GM23338 (cell line): ENCODE results near the gene TTPAL. TPM values are rescaled to one million over a fixed set of nuclear protein-coding genes. Genes with fewer than 3 reads are reported as not detected.

Experiments used
- ATAC-seq: fragments of 200-7000 bp; cut with Tn5 transposase; 3 replicates; pipeline ENCODE4 v1.9.1; 2020
- DNase-seq: peaks from one replicate; pipeline ENCODE4 v3.0.0-alpha.2; 2015; ENCODE audit warnings: low spot score
- H2AFZ ChIP-seq: fragments of 200-600 bp; sonication (generic); 2 replicates; pipeline ENCODE4 v1.8.0; 2016; ENCODE audit warnings: antibody characterized with exemption, mild to moderate bottlenecking, moderate library complexity
- H3F3A ChIP-seq: fragments of 200-600 bp; sonication (generic); replicated peaks from 2 replicates; pipeline ENCODE4 v1.8.0; 2017; ENCODE audit warnings: antibody characterized with exemption, mixed run types, low read depth
- H3K27ac ChIP-seq: fragments of 200-600 bp; sonication (generic); 2 replicates; pipeline ENCODE4 v1.6.1; 2016; ENCODE audit warnings: low read depth
- H3K27me3 ChIP-seq: fragments of 200-600 bp; sonication (generic); 2 replicates; pipeline ENCODE4 v1.8.0; 2016; ENCODE audit warnings: mild to moderate bottlenecking, mixed run types, moderate library complexity; ENCODE audit not compliant: insufficient read depth
- H3K36me3 ChIP-seq: fragments of 200-600 bp; sonication (generic); 2 replicates; pipeline ENCODE4 v1.8.0; 2016; ENCODE audit warnings: mild to moderate bottlenecking; ENCODE audit not compliant: insufficient read depth
- H3K4me1 ChIP-seq: fragments of 200-600 bp; sonication (generic); 2 replicates; pipeline ENCODE4 v1.8.0; 2016; ENCODE audit warnings: mild to moderate bottlenecking, moderate library complexity; ENCODE audit not compliant: insufficient read depth
- H3K4me2 ChIP-seq: fragments of 200-600 bp; sonication (generic); 2 replicates; pipeline ENCODE4 v1.7.1; 2017; ENCODE audit warnings: mixed run types
- H3K4me3 ChIP-seq: fragments of 200-600 bp; sonication (generic); 2 replicates; pipeline ENCODE4 v1.6.1; 2016; ENCODE audit warnings: mixed run types
- H3K79me2 ChIP-seq: fragments of 200-600 bp; sonication (generic); replicated peaks from 2 replicates; pipeline ENCODE4 v1.8.0; 2017; ENCODE audit warnings: mild to moderate bottlenecking; ENCODE audit not compliant: insufficient read depth
- H3K9me2 ChIP-seq: fragments of 200-600 bp; sonication (generic); 2 replicates; pipeline ENCODE4 v1.8.0; 2017; ENCODE audit not compliant: insufficient read depth
- H4K20me1 ChIP-seq: fragments of 200-600 bp; sonication (generic); replicated peaks from 2 replicates; pipeline ENCODE4 v1.8.0; 2017; ENCODE audit warnings: mild to moderate bottlenecking; ENCODE audit not compliant: insufficient read depth
- H3K27ac Mint-ChIP-seq: 2 replicates; pipeline ENCODE4 v1.8.0; 2020; ENCODE audit warnings: inconsistent platforms, mild to moderate bottlenecking, moderate library complexity, mixed read lengths
- H3K27me3 Mint-ChIP-seq: 3 replicates; pipeline ENCODE4 v1.8.0; 2022; ENCODE audit warnings: low read depth, mild to moderate bottlenecking, moderate library complexity, mixed read lengths, inconsistent platforms; ENCODE audit not compliant: insufficient read depth, poor library complexity
- H3K36me3 Mint-ChIP-seq: 3 replicates; pipeline ENCODE4 v1.8.0; 2021; ENCODE audit warnings: low read depth, mild to moderate bottlenecking, inconsistent platforms, moderate library complexity, mixed read lengths
- H3K4me1 Mint-ChIP-seq: 3 replicates; pipeline ENCODE4 v1.8.0; 2020; ENCODE audit warnings: mild to moderate bottlenecking, inconsistent platforms, mixed read lengths
- H3K4me3 Mint-ChIP-seq: 3 replicates; pipeline ENCODE4 v1.8.0; 2021; ENCODE audit warnings: moderate library complexity, mild to moderate bottlenecking, inconsistent platforms, mixed read lengths
- H3K9me3 Mint-ChIP-seq: 3 replicates; pipeline ENCODE4 v1.8.0; 2020; ENCODE audit warnings: moderate library complexity, mild to moderate bottlenecking, inconsistent platforms, mixed read lengths
- CREB1 ChIP-seq: fragments of 250-450 bp; sonication (Bioruptor Pico); IDR thresholded peaks from 2 replicates; pipeline ENCODE4 v1.5.0; 2020; ENCODE audit warnings: low read depth, mild to moderate bottlenecking, moderate library complexity
- CTCF ChIP-seq, 2 experiments: fragments of 200-600 bp in 1 of 2; sonication (generic) in 1 of 2; conservative IDR thresholded peaks; 2 replicates each; pipeline versions ENCODE4 v1.5.1 to v1.6.1; 2016 to 2017; ENCODE audit warnings: antibody characterized with exemption in 2 of 2, low read depth in 2 of 2, mild to moderate bottlenecking in 2 of 2, moderate library complexity in 1 of 2
- ETS1 ChIP-seq: IDR thresholded peaks from 2 replicates; pipeline ENCODE4 v1.6.1; 2016; ENCODE audit warnings: antibody characterized with exemption
- EZH2 ChIP-seq: fragments of 200-600 bp; sonication (generic); IDR thresholded peaks from one replicate; pipeline ENCODE4 v1.8.0; 2017; ENCODE audit warnings: antibody characterized with exemption, mild to moderate bottlenecking, low read depth; ENCODE audit not compliant: unreplicated experiment
- EZH2phosphoT487 ChIP-seq: fragments of 200-600 bp; sonication (generic); IDR thresholded peaks from one replicate; pipeline ENCODE4 v1.8.1; 2018; ENCODE audit warnings: antibody characterized with exemption; ENCODE audit not compliant: unreplicated experiment
- JUNB ChIP-seq: IDR thresholded peaks from one replicate; pipeline ENCODE4 v1.6.1; 2016; ENCODE audit warnings: antibody characterized with exemption; ENCODE audit not compliant: unreplicated experiment
- NANOG ChIP-seq: IDR thresholded peaks from 2 replicates; pipeline ENCODE4 v1.6.1; 2016; ENCODE audit warnings: antibody characterized with exemption, borderline replicate concordance
- POLR2AphosphoS5 ChIP-seq: IDR thresholded peaks from 2 replicates; pipeline ENCODE4 v1.6.1; 2016; ENCODE audit warnings: antibody characterized with exemption, low read depth
- REST ChIP-seq: IDR thresholded peaks from one replicate; pipeline ENCODE4 v1.6.1; 2018; ENCODE audit warnings: antibody characterized with exemption; ENCODE audit not compliant: unreplicated experiment
- STAT1 ChIP-seq: IDR thresholded peaks from one replicate; pipeline ENCODE4 v1.6.1; 2016; ENCODE audit warnings: antibody characterized with exemption; ENCODE audit not compliant: unreplicated experiment
- ZNF114 ChIP-seq: fragments of 250-450 bp; sonication (Bioruptor Pico); IDR thresholded peaks from 2 replicates; pipeline ENCODE4 v1.5.0; 2020; ENCODE audit warnings: mild to moderate bottlenecking, moderate library complexity
- ZNF331 ChIP-seq: fragments of 250-450 bp; sonication (Bioruptor Pico); IDR thresholded peaks from 2 replicates; pipeline ENCODE4 v1.5.0; 2020; ENCODE audit warnings: low read depth, mild to moderate bottlenecking, moderate library complexity
- ZNF462 ChIP-seq: fragments of 250-450 bp; sonication (Bioruptor Pico); IDR thresholded peaks from 2 replicates; pipeline ENCODE4 v1.5.0; 2020; ENCODE audit warnings: mild to moderate bottlenecking, moderate library complexity
- polyA plus RNA-seq: library from polyadenylated mRNA; unstranded; fragments of >200 nt; fragmentation: Nextera tagmentation; extraction: Ambion mirVana; gene quantifications from 2 replicates; pipeline ENCODE4 v1.2.1, GENCODE V29; 2016
- total RNA-seq: library from RNA; depleted of rRNA; stranded (reverse); fragments of >200 nt; shearing (Covaris generic); gene quantifications from 2 replicates; pipeline ENCODE4 v1.2.3, GENCODE V29; 2014

TTPAL gene
- total and polyA plus RNA-seq, 2 experiments from 2014 or later, result 3.7 to 10.2 TPM

- TF ChIP-seq ZNF331 (no peak), EZH2 (no peak), POLR2AphosphoS5 (no peak), NANOG (no peak), ZNF114 (CRISPR knock-in tag) (no peak), EZH2phosphoT487 (no peak)
Observed at GRCh38 chr20:44501448-44501847, 25.8 kb downstream of the TTPAL start (continued).

- Histone ChIP-seq H3K27ac (no peak overlapping the region), H3K4me2 (no peak overlapping the region), H3K4me3 (no peak overlapping the region), H3K36me3 (peaks cover 26% of the 10 kb centered on the region), H3K9me2 (no peaks in the 10 kb centered on the region), H3K79me2 (no peaks in the 10 kb centered on the region), H4K20me1 (no peaks in the 10 kb centered on the region; the same call in 1 of the 2 replicates), H2AFZ (no peak overlapping the region), H3K4me1 (no peaks in the 10 kb centered on the region), H3K27me3 (no peaks in the 10 kb centered on the region), H3F3A (no peaks in the 10 kb centered on the region)
- Mint-ChIP-seq H3K4me3 (no peak overlapping the region), H3K4me1 (no peaks in the 10 kb centered on the region), H3K27ac (no peak overlapping the region), H3K36me3 (peaks cover 38% of the 10 kb centered on the region), H3K9me3 (no peaks in the 10 kb centered on the region), H3K27me3 (no peaks in the 10 kb centered on the region)
- DNase-seq (no peak), ATAC-seq (no peak)
- TF ChIP-seq EZH2, result no peak
- TF ChIP-seq REST, result no peak
- TF ChIP-seq ZNF114 (CRISPR knock-in tag), result no peak
- TF ChIP-seq STAT1, result no peak
- TF ChIP-seq POLR2AphosphoS5, result no peak
- TF ChIP-seq CTCF (conservative IDR thresholded peaks at IDR 0.05; ENCODE audit: low read depth in 2 of 2), result no peak
- TF ChIP-seq CREB1 (CRISPR knock-in tag), result no peak
- no peak for TF ChIP-seq ETS1
- no peak for TF ChIP-seq JUNB
- TF ChIP-seq ZNF462, result no peak
Observed at GRCh38 chr20:44502968-44503367, 27.3 kb downstream of the TTPAL start.
